HG02885 (cell line): ENCODE results near the gene PODXL2.

ENCODE experiments used
- ATAC-seq: cut with Tn5 transposase; IDR thresholded peaks from one replicate; pipeline ENCODE4 v1.9.1; 2021; ENCODE audit warnings: mild to moderate bottlenecking; ENCODE audit not compliant: unreplicated experiment, poor library complexity

Gene PODXL2, protein sequence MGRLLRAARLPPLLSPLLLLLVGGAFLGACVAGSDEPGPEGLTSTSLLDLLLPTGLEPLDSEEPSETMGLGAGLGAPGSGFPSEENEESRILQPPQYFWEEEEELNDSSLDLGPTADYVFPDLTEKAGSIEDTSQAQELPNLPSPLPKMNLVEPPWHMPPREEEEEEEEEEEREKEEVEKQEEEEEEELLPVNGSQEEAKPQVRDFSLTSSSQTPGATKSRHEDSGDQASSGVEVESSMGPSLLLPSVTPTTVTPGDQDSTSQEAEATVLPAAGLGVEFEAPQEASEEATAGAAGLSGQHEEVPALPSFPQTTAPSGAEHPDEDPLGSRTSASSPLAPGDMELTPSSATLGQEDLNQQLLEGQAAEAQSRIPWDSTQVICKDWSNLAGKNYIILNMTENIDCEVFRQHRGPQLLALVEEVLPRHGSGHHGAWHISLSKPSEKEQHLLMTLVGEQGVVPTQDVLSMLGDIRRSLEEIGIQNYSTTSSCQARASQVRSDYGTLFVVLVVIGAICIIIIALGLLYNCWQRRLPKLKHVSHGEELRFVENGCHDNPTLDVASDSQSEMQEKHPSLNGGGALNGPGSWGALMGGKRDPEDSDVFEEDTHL

DNA sequence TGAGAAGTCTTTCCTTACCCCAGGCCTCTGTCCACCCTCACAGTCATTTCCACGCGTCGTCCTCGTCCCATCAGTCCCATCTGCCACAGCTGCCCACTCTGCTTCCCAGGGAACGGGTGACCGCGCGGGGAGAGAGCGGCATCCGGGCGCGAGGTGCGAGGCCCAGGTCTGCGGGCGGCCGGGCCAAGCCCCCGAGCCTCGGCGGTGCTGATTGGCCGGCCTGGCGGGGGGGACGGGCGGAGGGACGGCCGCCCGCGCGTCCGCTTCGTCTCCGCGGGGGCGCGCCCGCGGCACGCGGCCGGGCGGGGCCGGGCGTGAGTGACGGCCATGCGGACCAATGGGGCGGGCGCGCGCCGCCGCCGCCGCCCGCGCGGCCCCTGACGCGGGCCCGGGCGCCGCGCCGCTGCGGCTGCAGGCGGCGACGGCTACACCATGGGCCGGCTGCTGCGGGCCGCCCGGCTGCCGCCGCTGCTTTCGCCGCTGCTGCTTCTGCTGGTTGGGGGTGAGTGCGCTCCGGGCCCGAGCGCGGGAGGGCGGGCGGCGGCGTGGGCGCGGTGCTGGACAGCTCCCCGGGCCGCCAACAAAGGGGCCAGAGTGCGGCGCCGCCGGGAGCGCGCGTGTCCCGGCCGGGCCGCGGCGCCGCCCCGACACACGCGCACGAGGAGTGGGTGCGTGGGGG lies at the start of gene PODXL2:
TSS of gene PODXL2 (plus strand) at position 398 of the 679 bp plus-strand sequence. CDS start at position 433, 35 bp downstream.
- peak; percentile 73 for ATAC-seq

DNA sequence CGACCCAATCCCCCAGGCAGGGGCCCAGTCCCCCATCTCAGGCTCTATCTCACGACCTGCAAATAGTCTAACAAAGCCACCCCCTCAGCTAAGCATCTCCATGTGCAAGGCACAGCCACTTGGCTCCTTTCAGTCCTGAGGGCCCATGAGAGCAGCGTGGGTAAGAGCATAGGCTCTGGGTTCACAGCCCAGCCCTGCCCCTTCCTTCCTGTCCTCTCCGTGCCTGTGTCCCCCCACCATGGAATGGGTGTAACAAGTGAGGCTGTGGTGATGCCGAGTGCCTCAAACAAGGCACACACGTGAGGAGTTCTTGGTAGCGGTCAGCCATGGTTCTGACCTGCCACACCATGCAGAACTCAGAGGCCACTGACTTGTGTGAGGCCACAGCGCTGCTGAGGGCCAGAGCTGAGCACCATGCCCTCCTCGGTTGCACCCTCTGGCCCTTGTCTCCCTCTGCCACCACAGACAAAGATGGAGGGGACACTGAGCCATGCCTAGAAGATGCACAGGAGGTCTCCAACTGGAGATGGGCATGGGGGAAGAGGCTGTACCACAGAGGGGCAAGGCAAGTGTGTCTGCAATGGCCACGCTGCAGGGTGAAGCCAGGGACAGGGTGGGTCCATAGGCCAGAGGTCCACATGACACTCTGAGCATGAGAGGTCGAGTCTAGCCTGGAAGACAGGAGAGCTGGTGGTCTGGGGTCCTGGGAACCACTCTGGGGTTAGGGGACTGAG lies 48.5 kb upstream of the PODXL2 start:
- no peak for ATAC-seq

DNA sequence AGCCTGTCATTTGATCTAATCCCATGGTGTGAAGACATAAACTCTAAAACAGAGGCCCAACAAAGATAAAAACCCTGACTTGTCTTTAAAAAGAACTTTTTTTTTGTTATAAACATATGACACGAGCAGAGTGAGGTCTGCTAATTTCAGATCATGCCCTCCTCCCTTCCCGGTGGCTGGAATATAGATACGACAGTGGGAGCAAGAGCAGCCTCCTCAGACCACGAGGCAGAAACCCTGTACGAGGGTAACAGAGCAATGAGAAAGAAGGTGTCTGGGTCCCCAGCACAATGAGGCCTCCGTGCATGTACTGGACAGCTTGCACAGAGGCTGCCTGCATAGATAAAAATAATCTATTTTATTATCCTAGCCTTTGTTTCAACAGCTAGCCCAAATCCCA lies 44.3 kb upstream of the PODXL2 start:
- no peak for ATAC-seq

DNA sequence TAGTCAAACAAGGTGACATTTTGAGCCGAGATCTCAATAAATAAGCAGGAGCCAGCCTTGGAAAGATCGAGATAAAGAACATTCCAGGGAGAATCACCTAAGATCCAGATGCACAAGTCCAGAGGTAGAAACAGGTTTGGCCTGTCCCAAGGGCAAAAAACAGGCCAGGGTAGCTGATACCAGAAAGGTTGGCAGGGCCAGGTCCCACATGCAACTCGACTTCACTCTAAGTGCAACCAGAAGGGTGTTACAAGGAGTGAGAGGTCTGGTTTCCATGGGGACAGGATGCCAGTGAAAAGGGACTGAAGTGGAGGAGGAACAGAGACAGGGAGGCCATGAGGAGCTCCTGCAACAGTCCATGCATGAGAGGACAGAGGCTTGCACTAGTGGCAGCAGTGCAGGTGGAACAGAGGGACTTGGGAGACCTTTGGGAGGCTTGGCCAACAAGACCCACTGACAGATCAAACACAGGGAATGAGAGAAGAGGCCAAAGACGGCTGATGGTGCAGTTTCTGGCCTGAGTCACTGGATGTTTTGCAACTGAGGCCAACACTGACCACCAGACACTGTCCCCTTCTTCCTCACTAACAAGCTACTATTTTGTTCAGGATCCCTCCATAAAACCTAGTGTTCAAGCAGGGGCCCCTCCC lies 43.7 kb upstream of the PODXL2 start:
- ATAC-seq: no peak

DNA sequence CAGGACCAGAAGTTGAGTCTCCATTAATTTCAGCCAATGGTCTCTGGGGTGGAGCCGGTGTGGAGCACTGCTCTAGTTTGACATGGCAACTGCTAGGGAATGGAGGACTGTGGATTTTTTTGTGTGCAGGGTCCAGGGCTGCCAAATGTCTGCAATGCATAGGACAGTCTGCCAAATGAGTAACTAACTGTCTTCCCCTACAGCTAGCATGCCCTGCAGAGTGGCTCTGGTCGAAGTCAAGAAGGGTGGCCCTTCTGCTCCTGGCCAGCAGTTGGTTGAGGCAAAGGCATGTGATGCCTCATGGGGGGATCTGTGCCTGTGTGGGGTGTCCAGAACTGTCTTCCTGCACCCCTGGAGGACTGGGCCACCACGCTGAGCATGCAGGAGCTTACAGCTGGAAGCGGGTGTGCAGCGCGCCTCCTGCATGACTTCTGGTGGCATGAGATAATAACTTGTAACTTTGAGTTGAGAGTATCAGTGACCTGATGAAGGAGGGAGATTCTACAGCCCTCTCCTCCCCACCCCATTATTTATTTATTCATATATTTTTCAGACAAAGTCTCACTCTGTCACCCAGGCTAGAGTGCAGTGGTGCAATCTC lies 43.1 kb upstream of the PODXL2 start:
- ATAC-seq: no peak

DNA sequence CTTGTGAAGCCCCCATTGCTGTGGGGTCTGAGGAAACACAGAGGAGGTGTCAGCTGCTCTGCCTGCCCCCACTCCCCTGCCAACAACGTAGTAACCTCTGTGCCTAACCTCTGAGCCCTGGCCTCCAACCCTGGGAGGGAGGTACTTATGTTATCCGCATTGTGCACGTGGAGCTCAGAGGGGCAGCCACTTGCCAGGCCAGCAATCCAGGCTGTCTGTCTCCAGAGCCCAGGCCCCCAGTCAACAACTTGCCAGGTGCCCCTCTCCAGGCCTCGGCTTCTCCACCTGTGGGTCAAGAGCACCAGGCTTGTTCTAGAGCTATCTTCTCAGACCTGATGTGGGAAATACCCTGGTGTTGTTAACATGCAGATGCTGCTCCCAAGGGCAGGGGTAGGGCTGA lies 41.1 kb upstream of the PODXL2 start:
- ATAC-seq: no peak

DNA sequence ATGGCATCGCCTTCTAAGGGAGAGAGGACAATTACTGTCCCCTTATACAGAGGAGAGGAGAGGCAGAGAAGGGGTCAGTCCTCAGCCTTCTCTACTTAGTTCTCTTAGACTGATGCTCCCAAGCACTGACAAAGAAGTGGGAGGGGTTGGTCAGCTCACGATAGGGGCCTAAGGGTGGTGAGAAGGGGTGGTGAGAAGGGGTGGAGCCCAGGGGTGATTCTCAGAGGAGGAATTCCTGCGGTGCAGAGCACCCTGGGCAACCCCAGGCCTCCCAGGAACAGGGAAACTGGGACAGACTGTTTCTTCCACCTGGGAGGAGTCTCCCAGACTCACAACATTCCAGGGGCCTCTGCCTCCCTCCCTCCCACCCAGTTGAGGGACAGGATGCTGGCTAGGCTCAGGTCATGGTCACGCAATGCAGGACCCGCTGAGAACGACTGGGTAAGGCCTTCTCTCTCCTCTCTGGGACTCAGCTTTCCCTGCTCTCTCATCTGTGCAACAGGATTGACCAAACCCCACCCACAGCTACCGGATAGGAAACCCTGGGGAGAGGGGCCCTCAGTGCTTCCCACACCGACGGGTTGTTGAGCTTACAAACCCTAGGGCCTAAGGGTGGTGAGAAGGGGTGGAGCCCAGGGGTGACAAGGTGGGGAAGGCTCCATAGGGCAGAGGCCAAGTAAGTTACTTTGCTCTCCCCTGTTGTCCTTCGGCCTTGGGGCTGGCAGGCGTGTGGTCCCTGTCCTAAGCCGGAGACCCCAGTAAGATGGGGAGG lies 40.0 kb upstream of the PODXL2 start:
- no peak for ATAC-seq

DNA sequence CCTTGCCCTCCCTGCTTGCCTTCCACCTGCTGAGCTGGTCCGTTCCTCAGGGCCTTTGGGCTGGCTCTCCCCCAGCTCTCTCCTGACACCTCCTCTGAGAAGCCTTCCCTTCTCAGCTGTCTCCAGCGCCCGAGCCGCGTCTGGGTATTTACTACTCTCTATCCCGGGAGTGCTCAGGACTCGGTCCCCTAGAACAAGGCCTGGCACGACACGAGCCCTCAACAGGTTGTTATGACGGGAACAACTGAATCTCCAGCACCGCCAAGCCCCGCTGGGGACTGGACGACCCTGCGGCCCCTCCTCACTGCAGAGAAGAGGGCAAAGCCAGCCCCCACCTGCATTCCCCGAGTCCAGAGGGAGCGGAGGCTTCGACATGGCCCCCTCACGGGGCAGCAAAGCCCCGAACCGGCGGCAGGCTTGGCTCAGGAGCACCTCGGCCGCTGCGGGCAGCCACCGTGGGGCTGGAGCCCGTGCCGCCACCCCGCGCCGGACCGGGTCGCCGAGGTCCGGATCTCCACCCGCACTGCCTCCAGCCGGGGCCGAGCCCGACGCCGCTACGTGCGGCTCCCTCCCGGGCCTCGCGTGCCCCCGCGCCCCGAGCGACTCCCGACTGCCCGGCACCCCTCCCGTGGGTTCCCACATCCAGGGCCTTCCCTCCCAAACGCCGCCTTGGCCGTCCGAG lies 39.2 kb upstream of the PODXL2 start:
- ATAC-seq: no peak

DNA sequence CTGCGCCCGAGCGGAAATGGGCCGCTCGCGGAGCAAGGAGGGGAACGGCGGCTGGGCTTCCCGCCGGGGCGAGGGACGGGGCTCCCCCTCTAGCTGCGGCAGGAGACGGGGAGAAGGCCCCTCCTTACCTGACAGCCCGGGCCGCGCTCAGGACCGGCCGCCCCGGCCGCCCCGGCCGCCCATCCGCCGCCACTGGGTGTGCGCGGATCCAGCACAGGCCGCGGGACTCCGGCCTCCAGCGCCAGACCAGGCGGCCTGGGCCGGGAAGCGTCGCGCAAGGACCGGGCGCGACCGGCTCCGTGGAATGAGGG lies 38.7 kb upstream of the PODXL2 start:
- ATAC-seq: peak; percentile 37

DNA sequence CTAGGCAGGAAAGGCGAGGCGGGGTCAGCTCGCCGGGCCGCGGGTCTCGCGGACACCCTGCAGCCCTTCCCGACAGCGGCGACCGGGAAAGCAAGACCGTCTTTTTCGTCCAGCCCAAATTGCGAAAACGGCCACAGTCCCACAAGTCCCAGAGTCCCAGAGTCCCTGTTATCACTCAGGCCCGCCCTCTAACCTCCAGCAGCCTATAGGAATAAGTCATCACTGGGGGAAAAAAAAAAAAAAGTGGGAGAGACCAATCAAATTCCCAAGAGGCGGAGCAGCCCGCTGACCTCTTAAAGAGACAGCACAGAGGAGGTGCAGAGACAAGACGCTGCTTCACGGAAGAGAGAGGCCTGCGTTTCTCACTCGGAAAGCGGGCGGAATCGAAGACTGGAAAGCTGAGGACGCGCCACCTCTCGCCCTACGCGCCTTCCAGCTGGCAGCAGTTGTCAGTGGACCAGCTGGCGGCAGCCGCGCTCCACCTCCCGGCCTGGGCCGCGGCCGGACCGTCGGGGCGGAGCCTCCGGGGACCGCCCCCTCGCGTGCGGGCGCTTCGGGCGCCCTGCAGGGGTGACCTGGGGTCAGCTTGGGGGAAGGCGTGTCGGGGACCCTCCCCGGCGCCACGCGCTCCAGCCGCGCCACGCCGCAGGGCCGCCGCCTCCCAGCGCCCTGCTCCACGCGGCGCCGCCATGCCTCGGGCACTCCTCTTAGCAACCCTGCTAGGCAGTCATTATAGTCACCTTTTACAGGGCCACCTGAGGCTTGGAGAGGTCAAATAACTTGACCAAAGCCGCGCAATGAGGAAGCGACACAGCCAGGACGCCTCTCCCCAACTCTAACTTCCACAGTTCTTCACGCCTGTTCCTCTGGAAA lies 38.2 kb upstream of the PODXL2 start, which contains the start of gene TPRA1:
TSS of gene TPRA1 (minus strand) at position 141 of the 873 bp plus-strand sequence. CDS start 10,587 bp downstream, outside the sequence.
- peak; percentile 81 for ATAC-seq

DNA sequence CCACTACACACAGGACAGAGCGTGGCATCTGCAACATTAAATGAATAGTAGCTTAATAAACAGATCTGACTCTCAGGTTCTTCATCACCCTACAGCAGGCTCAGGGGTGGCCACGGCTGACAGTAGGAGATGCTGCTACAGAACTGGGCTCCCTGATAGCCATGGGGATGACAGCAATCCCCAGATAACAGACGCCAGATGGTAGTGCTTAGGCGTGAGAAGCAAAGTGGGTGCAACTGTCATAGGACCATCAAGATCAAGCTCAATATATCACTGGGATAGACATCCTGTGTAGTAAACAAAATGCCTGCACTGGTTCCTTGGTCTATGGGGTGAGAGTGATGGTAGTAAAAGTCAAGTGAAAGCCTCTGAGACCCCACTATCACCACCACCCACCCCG lies 35.8 kb upstream of the PODXL2 start:
- ATAC-seq: no peak

DNA sequence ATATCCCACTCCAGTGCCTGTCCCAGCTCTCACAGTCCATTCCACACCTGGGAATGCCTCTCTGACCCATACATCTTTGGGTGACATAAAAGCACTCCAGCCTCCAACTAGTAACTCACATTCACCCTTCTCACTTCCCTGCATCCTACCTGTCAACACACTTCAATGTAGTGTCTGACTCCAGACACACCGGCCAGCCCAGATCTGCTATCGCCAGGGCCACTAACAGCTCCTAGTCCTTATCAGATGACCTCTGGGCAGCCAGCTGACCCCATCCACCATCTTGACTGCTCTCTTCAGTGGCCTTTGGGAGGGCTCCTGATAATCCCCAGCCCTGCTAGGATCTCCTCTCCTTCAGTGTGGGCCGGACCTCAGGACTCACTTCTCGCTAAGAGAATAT lies 33.7 kb upstream of the PODXL2 start:
- no peak for ATAC-seq

DNA sequence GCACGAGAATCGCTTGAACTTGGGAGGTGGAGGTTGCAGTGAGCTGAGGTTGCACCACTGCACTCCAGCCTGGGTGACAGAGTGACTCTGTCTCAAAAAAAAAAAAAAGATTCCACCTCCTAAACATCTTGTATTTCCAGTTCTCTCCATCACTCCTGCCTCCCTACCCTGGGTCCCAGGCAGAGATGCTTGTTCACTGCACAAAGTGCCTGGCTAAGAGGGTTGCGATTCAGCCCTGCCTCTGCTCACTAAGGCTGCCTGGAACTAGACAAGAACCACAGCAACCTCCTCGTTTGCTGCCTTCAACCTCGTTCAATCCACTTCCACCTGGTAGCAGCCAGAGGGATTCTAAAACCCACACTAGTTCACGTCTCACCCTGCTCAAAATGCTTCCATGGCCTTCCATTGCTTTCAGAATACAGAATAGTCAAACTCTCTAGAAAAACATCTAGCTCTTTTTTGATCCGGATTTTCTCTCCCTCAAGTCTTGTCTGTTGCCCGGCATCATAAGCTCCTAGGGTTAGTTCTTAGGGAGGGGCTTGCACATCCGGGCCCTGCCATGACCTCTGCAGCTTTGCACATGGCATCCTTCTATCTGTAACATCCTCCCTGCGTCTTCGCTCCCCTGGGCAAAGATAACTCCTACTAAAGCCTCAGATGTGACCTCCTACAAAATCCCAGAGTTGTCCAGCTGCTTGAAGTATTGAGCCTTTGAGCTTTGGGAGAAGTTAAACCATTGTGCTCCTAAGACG lies 31.8 kb upstream of the PODXL2 start:
- ATAC-seq: peak; percentile 22

DNA sequence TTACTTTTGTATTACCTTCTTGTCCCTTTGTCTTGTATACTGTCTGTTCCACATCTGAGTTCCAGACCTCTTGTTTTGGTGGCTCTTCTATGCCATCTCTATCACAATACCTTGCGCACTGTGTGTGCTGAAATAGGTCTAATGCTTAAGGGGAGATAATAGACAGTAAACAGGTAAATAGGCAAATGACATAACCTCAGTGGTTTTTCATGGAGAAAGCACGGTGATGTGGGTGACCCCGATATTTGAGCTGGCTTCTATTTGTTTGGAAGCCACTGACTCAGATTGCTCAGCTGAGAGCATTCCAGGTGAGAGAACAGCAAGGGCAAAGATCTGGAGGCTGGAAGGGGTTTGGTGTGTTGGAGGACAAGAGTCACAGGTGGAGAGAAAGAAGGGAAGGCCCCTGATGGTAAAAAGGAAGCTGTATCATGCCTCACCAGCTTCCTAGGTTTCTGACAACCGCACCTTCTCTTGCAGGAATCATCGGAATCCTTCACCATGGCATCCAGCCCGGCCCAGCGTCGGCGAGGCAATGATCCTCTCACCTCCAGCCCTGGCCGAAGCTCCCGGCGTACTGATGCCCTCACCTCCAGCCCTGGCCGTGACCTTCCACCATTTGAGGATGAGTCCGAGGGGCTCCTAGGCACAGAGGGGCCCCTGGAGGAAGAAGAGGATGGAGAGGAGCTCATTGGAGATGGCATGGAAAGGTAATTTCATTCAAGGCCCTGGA lies 30.0 kb upstream of the PODXL2 start:
- ATAC-seq: no peak

DNA sequence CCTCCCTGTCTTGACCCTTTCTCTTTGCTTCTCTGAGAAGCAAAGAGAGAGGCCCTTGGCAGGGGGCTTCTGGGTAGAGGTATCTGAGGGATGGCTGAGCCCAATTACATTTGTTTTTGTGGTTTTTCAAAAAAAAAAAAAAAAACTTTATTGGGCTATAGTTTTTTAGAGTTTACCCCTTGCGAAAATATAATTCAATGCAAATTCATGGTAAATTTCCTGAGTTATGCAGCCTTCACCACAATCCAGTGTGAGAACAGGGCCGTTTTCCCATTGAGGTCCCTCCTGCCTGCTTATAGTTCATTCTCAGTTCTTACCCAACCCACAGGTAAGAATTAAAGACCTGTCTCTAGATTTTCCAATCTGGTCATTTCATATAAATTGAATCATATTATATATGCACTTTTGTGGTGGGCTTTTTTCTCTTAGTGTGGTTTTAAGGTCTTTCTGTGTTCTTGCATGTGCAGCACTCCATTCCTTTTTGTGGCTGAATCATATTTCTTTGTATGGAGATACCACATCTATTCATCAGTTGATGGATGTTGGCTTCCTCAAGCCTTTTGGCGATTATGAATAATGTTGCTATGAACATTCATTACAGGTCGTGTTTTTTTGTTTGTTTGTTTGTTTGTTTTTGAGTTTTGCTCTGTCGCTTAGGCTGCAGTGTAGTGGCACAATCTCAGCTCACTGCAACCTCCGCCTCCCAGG lies 28.1 kb upstream of the PODXL2 start:
- ATAC-seq: no peak

DNA sequence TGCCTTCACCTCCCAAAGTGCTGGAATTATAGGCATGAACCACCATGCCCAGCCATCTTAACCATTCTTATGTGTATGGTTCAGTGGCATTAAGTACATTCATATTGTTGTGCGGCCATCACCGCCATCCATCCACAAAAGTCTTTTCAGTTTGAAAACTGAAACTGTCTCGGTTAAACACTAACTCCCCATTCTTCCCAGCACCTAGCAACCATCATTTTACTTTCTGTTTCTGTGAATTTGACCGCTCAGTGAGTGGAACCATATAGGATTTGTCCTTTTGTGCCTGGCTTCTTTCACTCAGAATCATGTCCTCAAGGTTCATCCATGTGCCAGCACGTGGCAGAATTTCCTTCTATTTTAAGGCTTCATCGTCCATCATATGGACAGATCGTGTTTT lies 24.9 kb upstream of the PODXL2 start:
- no peak for ATAC-seq
